GM12873 (cell line): ENCODE results near the gene RAB31.
A peak's percentile ranks its signal among the peaks of the same experiment; 100 is the strongest.

ENCODE experiments used
- CTCF ChIP-seq: IDR thresholded peaks from 2 replicates; pipeline ENCODE4 v1.5.1; 2012; ENCODE audit warnings: low read depth, mild to moderate bottlenecking, moderate library complexity, low read length, control low read depth; ENCODE audit not compliant: insufficient read depth; ENCODE audit errors: missing control alignments

Gene RAB31

GRCh38 chr18:9685615-9685890, 22.5 kb upstream of the RAB31 start:
- no peak for TF ChIP-seq CTCF

GRCh38 chr18:9688036-9688741, 19.9 kb upstream of the RAB31 start:
- TF ChIP-seq CTCF: no peak

- no peak for TF ChIP-seq CTCF
These were observed 18.8 kb upstream of the RAB31 start for GRCh38 chr18:9689253-9689652.

- no peak for TF ChIP-seq CTCF
These were observed 17.5 kb upstream of the RAB31 start for GRCh38 chr18:9690418-9691188.

- TF ChIP-seq CTCF: no peak
These were observed 16.9 kb upstream of the RAB31 start for GRCh38 chr18:9691235-9691634.

GRCh38 chr18:9694174-9694573, 13.9 kb upstream of the RAB31 start:
- no peak for TF ChIP-seq CTCF

GRCh38 chr18:9694952-9695495, 13.1 kb upstream of the RAB31 start:
- TF ChIP-seq CTCF: peak; percentile 1
